SK-N-SH (cell line): ENCODE results near the gene PCF11. TPM values are rescaled to one million over a fixed set of nuclear protein-coding genes. Genes with fewer than 3 reads are reported as not detected.

Source experiments
- CTCF ChIA-PET: fragments of 300-600, 350-600 bp; formaldehyde crosslinking; extraction: SDS; loops from one replicate; lab custom pipeline; 2021; lab: Yijun Ruan, JAX
- POLR2A ChIA-PET: fragments of 350-600 bp; sonication (Branson Sonifier 250); formaldehyde crosslinking; extraction: SDS; loops from one replicate; lab custom pipeline; 2020; ENCODE audit warnings: antibody characterized with exemption, inconsistent platforms; lab: Yijun Ruan, JAX
- DNase-seq: peaks from one replicate; pipeline ENCODE4 v3.0.0; 2012
- H2AFZ ChIP-seq: fragments of 200-600 bp; sonication (generic); 2 replicates; pipeline ENCODE4 v1.8.1; 2016; ENCODE audit warnings: antibody characterized with exemption, mild to moderate bottlenecking, low read depth
- H3F3A ChIP-seq: fragments of 200-600 bp; sonication (generic); replicated peaks from 2 replicates; pipeline ENCODE3; 2016; ENCODE audit warnings: antibody characterized with exemption, mild to moderate bottlenecking; ENCODE audit not compliant: insufficient read depth
- H3K27ac ChIP-seq, 2 experiments: fragments of 200-500 bp in 1 of 2; fragments of 200-600 bp in 1 of 2; sonication (Bioruptor generic) in 1 of 2; sonication (generic), shearing (Covaris generic) in 1 of 2; 2 replicates each; pipeline versions ENCODE4 v1.5.1 to v1.6.1; 2014 to 2016; ENCODE audit warnings: low read depth in 2 of 2, inconsistent platforms in 1 of 2, low read length in 1 of 2, mild to moderate bottlenecking in 1 of 2, mixed read lengths in 1 of 2
- H3K27me3 ChIP-seq: fragments of 200-600 bp; sonication (generic), shearing (Covaris generic); 2 replicates; pipeline ENCODE4 v1.6.1; 2016; ENCODE audit warnings: mixed run types; ENCODE audit not compliant: insufficient read depth
- H3K36me3 ChIP-seq, 2 experiments: fragments of 200-500 bp in 1 of 2; fragments of 200-600 bp in 1 of 2; sonication (Bioruptor generic) in 1 of 2; sonication (generic) in 1 of 2; replicated peaks in 1 of 2; 2 replicates each; pipeline versions ENCODE3 to v1.5.1; 2014 to 2016; ENCODE audit warnings: low read length in 1 of 2, mild to moderate bottlenecking in 1 of 2; ENCODE audit not compliant: insufficient read depth in 2 of 2, control insufficient read depth in 1 of 2
- H3K4me1 ChIP-seq, 2 experiments: fragments of 200-500 bp in 1 of 2; fragments of 200-600 bp in 1 of 2; sonication (Bioruptor generic) in 1 of 2; sonication (generic), shearing (Covaris generic) in 1 of 2; 2 replicates each; pipeline versions ENCODE4 v1.5.1 to v1.6.1; 2014 to 2016; ENCODE audit warnings: low read depth in 1 of 2, low read length in 1 of 2, mixed run types in 1 of 2; ENCODE audit not compliant: insufficient read depth in 2 of 2, control insufficient read depth in 1 of 2
- H3K4me2 ChIP-seq: fragments of 200-600 bp; sonication (generic), shearing (Covaris generic); 2 replicates; pipeline ENCODE4 v1.6.1; 2017; ENCODE audit warnings: mixed run types
- H3K4me3 ChIP-seq, 2 experiments: fragments of 200-500 bp in 1 of 2; fragments of 200-600 bp in 1 of 2; sonication (Bioruptor generic) in 1 of 2; sonication (generic), shearing (Covaris generic) in 1 of 2; 2 replicates each; pipeline versions ENCODE4 v1.5.1 to v1.8.1; 2014 to 2016; ENCODE audit warnings: low read depth in 2 of 2, inconsistent platforms in 1 of 2, low read length in 1 of 2, mild to moderate bottlenecking in 1 of 2, mixed read lengths in 1 of 2, moderate library complexity in 1 of 2
- H3K79me2 ChIP-seq: fragments of 200-600 bp; sonication (generic); 2 replicates; pipeline ENCODE4 v1.8.1; 2017; ENCODE audit warnings: mild to moderate bottlenecking; ENCODE audit not compliant: insufficient read depth
- H3K9ac ChIP-seq: fragments of 200-600 bp; sonication (generic); 2 replicates; pipeline ENCODE4 v1.6.1; 2017; ENCODE audit warnings: mixed run types
- H3K9me2 ChIP-seq: fragments of 200-600 bp; sonication (generic); 2 replicates; pipeline ENCODE4 v1.6.1; 2017; ENCODE audit warnings: mixed run types
- H3K9me3 ChIP-seq: fragments of 200-600 bp; sonication (generic); 2 replicates; pipeline ENCODE4 v1.6.1; 2017; ENCODE audit warnings: mixed run types, mild to moderate bottlenecking, moderate library complexity
- H4K20me1 ChIP-seq: fragments of 200-600 bp; sonication (generic); 2 replicates; pipeline ENCODE4 v1.6.1; 2017; ENCODE audit warnings: mild to moderate bottlenecking, mixed run types; ENCODE audit not compliant: insufficient read depth
- CTCF ChIP-seq: fragments of 200-600 bp; sonication (generic); IDR thresholded peaks from 2 replicates; pipeline ENCODE4 v1.6.1; 2017; ENCODE audit warnings: antibody characterized with exemption, mild to moderate bottlenecking, moderate library complexity
- FOSL2 ChIP-seq: IDR thresholded peaks from 2 replicates; pipeline ENCODE4 v1.4.0; 2012; ENCODE audit warnings: low read depth, mild to moderate bottlenecking, moderate library complexity, borderline replicate concordance
- FOXJ3 ChIP-seq: sonication (generic); formaldehyde crosslinking; IDR thresholded peaks from 2 replicates; pipeline ENCODE4 v1.5.1; 2020; ENCODE audit warnings: mild to moderate bottlenecking, missing genetic modification reagents
- IRF3 ChIP-seq: fragments of 150-350 bp; IDR thresholded peaks from 2 replicates; pipeline ENCODE4 v1.6.1; 2016; ENCODE audit warnings: mild to moderate bottlenecking, low read depth, low read length
- JUND ChIP-seq: IDR thresholded peaks from 2 replicates; pipeline ENCODE4 v1.4.0; 2012
- NFIC ChIP-seq: IDR thresholded peaks from 2 replicates; pipeline ENCODE4 v1.4.0; 2012; ENCODE audit warnings: borderline replicate concordance
- NRF1 ChIP-seq: IDR thresholded peaks from 2 replicates; pipeline ENCODE4 v1.6.1; 2012; ENCODE audit warnings: low read depth, mild to moderate bottlenecking, low read length
- POLR2AphosphoS5 ChIP-seq: IDR thresholded peaks from 2 replicates; pipeline ENCODE4 v1.6.1; 2012; ENCODE audit warnings: low read depth, low read length
- RAD21 ChIP-seq: IDR thresholded peaks from 2 replicates; pipeline ENCODE4 v1.6.1; 2012; ENCODE audit warnings: mild to moderate bottlenecking, low read length
- RCOR1 ChIP-seq: fragments of 150-350 bp; IDR thresholded peaks from 2 replicates; pipeline ENCODE4 v1.6.1; 2017; ENCODE audit warnings: antibody characterized with exemption, low read length
- RFX5 ChIP-seq: IDR thresholded peaks from 2 replicates; pipeline ENCODE4 v1.6.1; 2012; ENCODE audit warnings: mild to moderate bottlenecking, improper control_type of control experiment, low read length
- RXRA ChIP-seq: IDR thresholded peaks from 2 replicates; pipeline ENCODE4 v1.4.0; 2012; ENCODE audit warnings: low read depth, mild to moderate bottlenecking, borderline replicate concordance
- SIN3A ChIP-seq: IDR thresholded peaks from 2 replicates; pipeline ENCODE4 v1.6.1; 2012; ENCODE audit warnings: low read depth, mild to moderate bottlenecking, low read length, moderate library complexity, borderline replicate concordance
- SMC3 ChIP-seq: IDR thresholded peaks from 2 replicates; pipeline ENCODE4 v1.6.1; 2012; ENCODE audit warnings: low read depth, low read length, improper control_type of control experiment
- TAF1 ChIP-seq: IDR thresholded peaks from 2 replicates; pipeline ENCODE4 v1.6.1; 2012; ENCODE audit warnings: low read depth, mild to moderate bottlenecking, low read length, moderate library complexity, borderline replicate concordance
- TEAD4 ChIP-seq: IDR thresholded peaks from 2 replicates; pipeline ENCODE4 v1.4.0; 2012; ENCODE audit warnings: mild to moderate bottlenecking, borderline replicate concordance; ENCODE audit not compliant: insufficient read depth
- USF2 ChIP-seq: fragments of 150-350 bp; IDR thresholded peaks from 2 replicates; pipeline ENCODE4 v1.6.1; 2017; ENCODE audit warnings: antibody characterized with exemption, low read length, low read depth, borderline replicate concordance
- WGBS: methylation state at CpG from one replicate; pipeline ENCODE4 v1.1.6; 2017; ENCODE audit warnings: low lambda C conversion rate; 5-methylcytosine and 5-hydroxymethylcytosine counted together
- polyA plus RNA-seq, 3 experiments: library from polyadenylated mRNA; depleted of rRNA; stranded (reverse); fragments of >200 nt; gene quantifications; 2 replicates each; pipeline ENCODE4 v1.2.3, GENCODE V29; 2012

Gene PCF11
- polyA plus RNA-seq, 1 of the 3 experiments (the other 2 are of a cell fraction), result 22.4 TPM

- no peak for TF ChIP-seq FOSL2
- TF ChIP-seq, all 33 proteins: peak for 0
- Histone ChIP-seq H3K27me3 (no peaks in the 10 kb centered on the region), H3K9ac (peak overlapping the region; percentile 98), H2AFZ (peak overlapping the region; percentile 85), H3K79me2 (peaks cover 54% of the 10 kb centered on the region), H4K20me1 (no peaks in the 10 kb centered on the region), H3K9me3 (no peaks in the 10 kb centered on the region), H3K9me2 (no peaks in the 10 kb centered on the region), H3K4me2 (peak overlapping the region; percentile 92), H3K4me3 (peak overlapping the region; percentile 96 to 99), H3K27ac (peak overlapping the region; percentile 84 to 89; a peak in 3 of 4 replicates), H3F3A (peaks cover 38% of the 10 kb centered on the region), H3K4me1 (peaks cover 16 to 18% of the 10 kb centered on the region in 2 experiments; a peak in 3 of 4 replicates), H3K36me3 (peaks cover 30 to 34% of the 10 kb centered on the region in 2 experiments)
- ChIA-PET POLR2A (no interaction called here), CTCF (interaction anchor here (1.6 kb wide), 1 partner anchor 57 kb away, joined by 7 read pairs; no protein-coding TSS in a partner anchor)
- 3% methylated on average over 8 of the region's 8 CpGs for WGBS
- no peak for DNase-seq
Observed at GRCh38 chr11:83192606-83193245, 35.8 kb downstream of the PCF11 start.

- Histone ChIP-seq H3K4me1 (peaks cover 16 to 18% of the 10 kb centered on the region in 2 experiments; a peak in 3 of 4 replicates), H4K20me1 (no peaks in the 10 kb centered on the region), H3F3A (peaks cover 29% of the 10 kb centered on the region), H3K36me3 (peaks cover 30 to 34% of the 10 kb centered on the region in 2 experiments), H3K9me3 (no peaks in the 10 kb centered on the region), H3K27me3 (no peaks in the 10 kb centered on the region), H3K27ac (peak within 1 kb of the TSS; percentile 84 to 89), H3K79me2 (peaks cover 58% of the 10 kb centered on the region), H3K9me2 (0 out of 2 replicates have a peak, but pooled peaks cover 2% of the 10 kb centered on the region), H3K9ac (peak within 1 kb of the TSS; percentile 98), H2AFZ (peak within 1 kb of the TSS; percentile 91), H3K4me2 (peak within 1 kb of the TSS; percentile 92), H3K4me3 (peak within 1 kb of the TSS; percentile 96 to 99)
- peak; percentile 86 for DNase-seq
- WGBS, result under 1% methylated on average over 67 of the region's 67 CpGs
- ChIA-PET POLR2A (interaction anchor here (0.6 kb wide), 1 partner anchor 141 kb away, joined by 3 read pairs; no protein-coding TSS in a partner anchor), CTCF (interaction anchor here (0.6 to 1.6 kb wide), 4 partner anchors 13 to 266 kb away, joined by 3 to 7 read pairs (median 3); no protein-coding TSS in a partner anchor)
- TF ChIP-seq IRF3, result no peak
- TF ChIP-seq NFIC, result no peak
- TF ChIP-seq USF2, result no peak
- no peak for TF ChIP-seq RAD21
- TF ChIP-seq TAF1, result peak; percentile 79
- TF ChIP-seq RCOR1, result no peak
- TF ChIP-seq RFX5, result no peak
- TF ChIP-seq POLR2AphosphoS5, result peak; percentile 93
- no peak for TF ChIP-seq FOXJ3
- no peak for TF ChIP-seq TEAD4
- TF ChIP-seq SMC3, result no peak
- TF ChIP-seq SIN3A, result peak; percentile 89; the same call in 1 of the 2 replicates
- no peak for TF ChIP-seq CTCF
- no peak for TF ChIP-seq FOSL2
- TF ChIP-seq NRF1, result no peak
- no peak for TF ChIP-seq RXRA
- TF ChIP-seq JUND, result no peak
Observed at GRCh38 chr11:83193315-83194280, 36.7 kb downstream of the PCF11 start, which contains the start of gene ANKRD42. ANKRD42 (plus strand) TSS chr11:83193712; CDS start chr11:83194671, 959 bp downstream.
